Measurements from ENCODE around the gene MATN1.

MATN1 gene

DNA sequence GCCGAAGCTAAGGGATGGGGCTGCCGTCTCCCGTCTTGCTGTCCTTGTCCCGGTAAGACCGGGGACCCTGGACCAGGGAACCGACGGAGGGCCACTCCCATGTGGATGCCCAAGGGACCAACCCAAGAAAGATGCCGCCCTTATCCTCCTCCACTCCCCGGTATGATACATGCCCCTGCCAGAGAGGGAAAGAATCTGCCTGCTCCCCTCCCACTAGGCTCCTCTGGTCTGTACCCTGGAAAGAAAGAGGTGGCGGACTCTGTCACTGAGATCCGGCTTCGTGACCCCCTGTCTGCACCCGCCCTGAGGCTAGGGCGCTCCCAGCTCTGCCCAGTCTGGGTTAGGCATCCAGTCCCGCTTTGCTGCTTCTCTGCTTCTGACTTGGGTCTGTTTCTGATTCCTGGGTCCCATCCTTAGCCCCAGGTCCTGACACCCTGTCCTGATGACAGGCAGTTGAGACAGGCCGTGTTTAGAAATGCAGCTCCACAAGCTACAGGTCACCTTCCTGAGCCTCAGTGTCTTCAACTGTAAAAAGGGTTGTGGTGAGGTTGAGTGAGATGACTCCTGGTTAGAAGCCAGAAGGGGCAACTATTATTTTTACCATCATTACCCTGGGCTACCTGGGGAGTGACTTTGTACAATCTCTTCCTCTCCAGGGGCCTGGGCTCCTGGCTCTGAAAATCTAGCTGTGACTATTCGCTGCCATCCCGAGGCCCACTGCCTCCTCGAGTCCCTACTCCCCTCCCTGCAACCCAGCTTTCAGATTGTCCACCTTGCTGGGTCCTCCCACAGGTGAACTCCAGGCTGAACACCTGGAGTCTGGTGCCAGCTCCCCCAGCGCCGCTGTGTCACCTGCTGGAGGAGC, 3.7 kb downstream of the MATN1 start:
- in situ Hi-C loops (cut with MboI; ENCODE audit: low sequenced_read_pairs), result no loop called here

DNA sequence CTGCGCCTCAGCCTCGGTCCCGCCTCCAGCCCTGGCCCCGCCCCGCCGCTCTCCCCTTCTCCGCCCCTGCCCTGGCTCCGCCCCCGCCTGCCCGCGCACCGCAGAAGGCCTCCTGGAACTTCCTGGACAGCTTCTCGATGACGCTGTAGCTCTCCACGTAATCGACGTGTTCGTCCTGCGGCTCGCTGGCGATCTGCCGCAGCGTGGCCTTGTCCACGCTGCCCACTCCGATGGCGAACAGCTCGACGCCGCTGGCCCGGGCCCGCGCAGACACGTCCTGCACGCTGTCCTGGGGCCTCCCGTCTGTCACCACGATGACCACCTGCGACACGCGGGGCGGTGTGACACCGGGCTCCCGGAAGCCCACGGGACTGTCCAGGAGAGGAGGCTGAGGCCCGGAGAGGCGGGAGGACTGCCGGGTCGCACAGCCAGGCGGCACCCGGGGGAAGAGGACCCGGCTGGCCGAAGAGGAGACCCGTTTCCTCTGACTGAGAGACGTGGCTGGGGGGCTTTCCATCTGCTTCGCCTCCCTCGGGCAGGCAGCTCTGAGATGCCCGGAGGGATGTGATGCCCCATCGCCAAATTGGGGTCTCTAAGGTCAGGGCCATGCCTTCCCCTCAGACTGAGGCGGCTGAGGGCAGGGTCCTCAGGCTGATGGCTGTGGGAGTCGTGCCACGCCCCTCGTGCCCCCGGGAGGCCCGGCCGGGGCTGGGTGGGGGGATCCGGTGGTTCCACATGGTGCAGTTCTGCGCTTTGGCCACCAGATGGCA, 4.6 kb downstream of the MATN1 start:
- in situ Hi-C loops (cut with MboI; ENCODE audit: low sequenced_read_pairs), result no loop called here

DNA sequence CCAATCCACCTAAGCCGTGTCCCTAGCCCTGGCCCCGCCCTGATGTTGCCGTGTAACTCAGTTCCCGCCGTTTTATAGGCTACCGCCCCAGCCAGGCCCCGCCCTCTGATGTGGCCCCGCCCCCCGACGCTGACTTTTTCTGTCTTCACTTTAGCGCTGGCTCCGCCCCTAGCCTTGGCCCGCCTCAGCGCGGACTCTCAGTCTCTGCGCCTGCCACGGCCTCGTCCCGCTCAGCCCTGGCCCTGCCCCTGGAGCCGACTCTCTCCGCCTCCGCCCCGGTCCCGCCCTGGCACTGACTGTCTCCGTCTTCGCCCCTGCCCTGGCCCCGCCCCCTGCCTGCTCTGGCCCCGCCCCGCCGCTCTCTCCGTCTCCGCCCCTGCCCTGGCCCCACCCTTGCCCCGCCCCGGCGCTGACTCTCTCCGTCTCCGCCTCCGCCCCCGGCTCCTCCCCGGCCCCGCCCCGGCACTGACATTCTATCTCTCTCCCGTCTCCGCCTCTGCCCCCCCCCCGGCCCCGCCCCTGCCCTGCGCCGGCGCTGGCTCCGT, 5.2 kb downstream of the MATN1 start:
- in situ Hi-C loops (cut with MboI; ENCODE audit: low sequenced_read_pairs), result no loop called here

DNA sequence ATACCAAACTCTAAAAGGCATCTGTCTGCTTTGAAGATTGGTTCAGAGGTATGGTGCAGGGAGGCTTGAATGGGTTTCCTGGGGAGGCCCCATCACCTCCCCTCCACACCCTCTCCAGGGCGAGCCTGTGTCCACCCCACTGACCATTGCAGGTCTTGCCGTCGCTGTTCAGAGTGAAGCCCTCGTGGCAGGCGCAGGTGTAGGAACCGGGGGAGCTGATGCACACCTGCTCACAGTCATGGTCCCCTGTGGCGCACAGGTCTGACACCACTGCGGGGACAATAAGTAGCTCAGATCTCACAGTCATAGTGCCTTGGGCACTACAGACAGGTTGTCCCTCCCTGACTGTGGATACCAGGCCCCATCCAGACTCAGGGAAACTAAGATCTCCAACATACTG, 6.7 kb downstream of the MATN1 start:
- in situ Hi-C loops (cut with MboI; ENCODE audit: low sequenced_read_pairs), result no loop called here

DNA sequence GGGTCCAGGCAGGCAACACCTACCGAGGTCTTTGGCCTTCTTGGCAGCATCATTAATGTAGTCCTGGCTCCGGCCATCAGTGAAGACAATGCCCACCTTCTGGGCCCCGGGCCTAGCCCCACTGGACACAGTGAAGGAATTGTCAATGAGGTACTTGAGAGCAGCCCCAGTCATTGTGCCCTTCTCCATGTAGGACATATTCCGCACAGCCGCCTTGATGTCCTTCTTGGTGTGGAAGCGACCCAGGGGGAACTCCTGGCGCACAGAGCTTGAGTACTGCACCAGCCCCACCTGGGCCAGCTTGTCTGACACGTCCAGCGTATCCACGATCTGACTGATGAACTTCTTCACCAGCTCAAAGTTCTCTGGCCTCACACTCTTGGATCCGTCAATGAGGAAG, 7.5 kb downstream of the MATN1 start:
- in situ Hi-C loops (cut with MboI; ENCODE audit: low sequenced_read_pairs), result no loop called here

DNA sequence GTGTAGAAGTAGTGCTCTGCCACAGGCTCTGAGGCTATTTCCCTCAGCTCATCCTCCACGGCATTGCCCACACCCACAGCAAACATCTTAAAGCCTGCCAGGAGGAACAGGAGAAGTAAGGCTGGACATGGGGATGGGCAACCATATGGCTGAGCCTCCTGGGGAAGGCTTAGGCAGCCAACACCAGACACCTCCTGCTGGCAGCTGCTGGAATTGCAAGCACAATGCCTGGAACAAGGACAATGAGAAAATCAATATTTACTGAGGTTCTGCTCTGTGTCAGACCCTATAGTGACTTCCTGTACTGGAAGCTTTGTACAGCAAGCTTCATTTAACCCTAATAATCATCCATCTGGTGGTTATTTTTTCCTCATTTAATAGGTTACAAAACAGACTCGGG, 8.2 kb downstream of the MATN1 start:
- in situ Hi-C loops (cut with MboI; ENCODE audit: low sequenced_read_pairs), result no loop called here

DNA sequence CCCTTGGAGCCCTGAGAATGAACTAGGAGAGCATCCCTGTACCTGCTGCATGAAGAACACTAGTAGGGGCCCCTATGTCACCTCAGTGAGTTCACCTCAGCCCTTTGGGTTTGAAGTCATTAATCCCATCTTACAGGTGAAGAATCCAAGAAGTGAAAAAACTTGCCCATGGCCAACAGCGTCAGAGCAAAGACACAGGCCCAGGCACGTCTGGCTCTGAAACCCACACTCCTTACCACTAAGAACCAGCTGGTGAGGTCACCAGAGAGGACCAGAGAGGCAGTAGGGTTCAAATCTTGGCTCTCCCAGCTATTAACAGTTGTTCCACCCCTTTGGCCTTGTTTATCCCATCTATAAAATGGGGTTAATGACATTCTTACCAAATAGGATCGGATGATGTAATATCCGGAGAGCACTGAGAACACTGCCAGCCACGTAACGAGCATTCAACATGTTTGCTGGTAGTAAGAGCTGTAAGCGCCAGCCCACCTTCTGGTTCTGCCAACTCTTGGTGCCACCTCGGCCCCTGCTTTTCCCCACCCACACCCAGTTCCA, 8.8 kb downstream of the MATN1 start:
- in situ Hi-C loops (cut with MboI; ENCODE audit: low sequenced_read_pairs), result no loop called here

DNA sequence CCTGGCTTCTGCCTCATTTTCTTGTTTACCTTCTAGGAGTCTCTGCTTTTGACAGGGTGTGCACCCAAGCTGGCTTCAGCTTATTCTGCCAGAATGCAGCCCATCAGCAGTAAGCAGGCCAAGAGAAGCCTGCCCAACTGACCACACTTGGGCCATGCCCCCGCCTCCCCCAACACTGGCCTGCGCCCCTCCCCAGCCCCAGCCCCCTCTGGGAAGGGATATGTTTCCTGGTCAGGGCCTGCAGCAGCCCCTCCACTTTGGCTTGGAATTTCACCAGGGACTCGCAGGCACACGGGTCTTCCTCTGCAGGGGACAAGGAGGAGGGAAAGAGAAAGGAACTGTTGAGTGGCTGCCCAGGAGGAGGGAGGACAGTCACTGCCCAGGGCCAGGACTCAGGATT, 9.4 kb downstream of the MATN1 start:
- in situ Hi-C loops (cut with MboI; ENCODE audit: low sequenced_read_pairs), result no loop called here

DNA sequence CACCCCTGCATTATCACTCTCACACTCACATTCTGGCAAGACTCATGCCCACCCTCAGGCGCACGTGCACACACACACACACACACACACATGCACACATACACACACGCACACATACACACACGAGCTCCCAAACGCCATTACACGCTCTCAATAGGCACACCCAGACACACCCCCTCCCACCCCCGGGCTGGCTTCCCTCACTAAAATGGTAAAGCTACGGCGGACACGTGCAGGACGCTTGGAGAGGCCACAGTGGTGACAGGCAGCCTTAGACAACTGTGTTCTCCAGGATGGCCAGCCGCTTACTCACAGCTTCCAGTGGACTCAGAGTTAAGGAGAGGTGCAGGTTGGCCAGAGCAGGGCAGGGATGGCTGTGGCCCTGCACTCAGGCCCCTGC, 10.1 kb downstream of the MATN1 start:
- in situ Hi-C loops (cut with MboI; ENCODE audit: low sequenced_read_pairs), result no loop called here

DNA sequence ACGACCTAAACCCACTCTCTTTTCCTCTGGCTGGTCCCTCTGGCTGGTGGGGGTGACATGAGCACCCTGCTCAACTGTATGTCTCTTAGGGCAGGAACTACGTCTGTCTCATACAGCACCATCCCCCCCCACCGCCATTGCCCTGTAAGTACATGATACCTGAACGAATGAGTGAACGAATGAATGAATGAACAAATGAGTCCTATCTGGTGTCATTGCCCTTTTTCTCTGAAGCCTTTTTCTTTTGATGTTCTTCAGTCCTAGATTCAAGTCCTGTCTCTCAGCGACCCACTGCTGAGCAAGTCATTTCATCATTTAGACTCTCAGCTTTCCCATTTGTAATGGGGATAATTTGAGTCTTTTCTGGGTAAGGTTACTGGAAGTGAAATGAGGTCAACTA, 10.8 kb downstream of the MATN1 start:
- in situ Hi-C loops (cut with MboI; ENCODE audit: low sequenced_read_pairs), result no loop called here

DNA sequence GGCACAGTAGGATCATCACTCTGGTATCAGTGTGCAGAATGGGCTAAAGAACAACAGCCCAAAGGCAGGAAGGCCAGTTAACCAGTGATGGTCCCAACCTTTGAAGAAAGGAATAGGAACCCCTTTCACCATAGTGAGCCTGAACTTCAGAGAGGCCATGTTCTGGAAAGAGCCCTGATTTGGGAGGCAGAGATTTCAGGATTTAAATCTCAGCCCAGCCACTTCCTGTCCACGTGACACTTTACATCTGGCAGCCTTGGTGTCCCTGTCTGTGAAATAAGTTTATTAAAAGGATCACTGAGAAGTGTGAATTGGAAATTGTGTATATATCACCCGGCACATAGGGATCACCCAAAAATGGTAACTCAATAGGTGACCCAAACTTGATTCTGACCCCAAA, 13.0 kb downstream of the MATN1 start:
- in situ Hi-C loops (cut with MboI; ENCODE audit: low sequenced_read_pairs), result no loop called here

DNA sequence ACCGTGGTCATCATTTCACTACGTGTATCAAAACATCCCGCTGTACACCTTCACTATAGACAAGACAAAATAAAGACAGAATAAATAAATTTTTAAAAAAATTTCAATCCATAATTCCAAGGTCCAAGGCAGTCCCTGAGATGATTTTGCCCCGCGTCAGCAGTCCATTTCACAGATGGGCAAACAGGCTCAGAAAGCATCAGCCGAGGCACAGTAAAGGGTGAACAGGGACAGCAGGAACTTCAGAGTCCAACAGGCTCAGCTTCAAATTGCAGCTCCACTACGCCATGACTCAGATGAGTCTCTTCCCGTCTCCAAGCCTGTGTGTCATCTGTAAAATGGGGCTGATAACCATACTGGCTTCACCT, 15.0 kb downstream of the MATN1 start:
- in situ Hi-C loops (cut with MboI; ENCODE audit: low sequenced_read_pairs), result no loop called here

DNA sequence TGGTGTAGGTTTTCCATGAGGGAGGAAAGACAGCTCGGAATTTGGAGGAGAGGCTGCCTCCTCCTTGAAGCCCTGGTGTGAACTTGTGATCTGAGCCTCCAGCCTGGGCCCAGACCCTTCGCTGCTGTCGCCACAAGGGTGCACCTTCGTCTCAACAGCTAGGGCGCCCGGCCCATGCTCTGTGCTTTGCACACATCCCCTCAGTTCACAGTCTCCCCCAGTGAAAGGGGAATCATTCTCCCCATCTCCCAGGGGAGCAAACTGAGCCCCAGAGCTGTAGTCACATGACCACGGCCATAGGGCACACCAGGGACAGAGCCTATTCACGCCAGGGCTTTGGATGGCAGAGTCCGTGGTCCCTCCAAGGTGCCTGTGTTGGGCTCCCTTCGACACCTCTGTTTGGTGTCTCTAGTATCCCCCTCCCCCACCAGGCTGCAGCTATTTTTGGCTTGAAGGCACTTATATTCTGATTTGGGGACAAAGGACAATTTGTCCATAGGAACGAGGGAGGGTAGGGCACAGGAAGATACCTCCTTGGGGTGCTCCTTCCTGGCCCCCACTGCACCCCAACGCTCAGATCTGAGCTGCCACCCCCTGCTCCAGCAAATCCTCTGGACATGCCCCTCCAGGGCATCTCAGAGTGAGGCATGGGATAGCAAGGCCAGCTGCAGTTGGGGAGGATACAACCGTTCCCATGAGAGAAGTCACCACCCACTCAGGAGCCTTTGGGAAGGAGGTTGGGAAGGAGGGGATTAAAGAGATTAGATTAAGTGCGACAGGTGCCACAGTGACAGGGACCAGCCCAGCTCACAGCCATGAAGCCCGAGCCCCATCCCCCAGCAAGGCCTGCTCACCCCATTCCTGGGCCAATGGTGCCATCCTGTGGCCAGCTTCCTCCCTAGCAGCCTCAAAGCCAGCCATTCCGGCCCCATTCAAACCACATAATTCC, 15.7 kb downstream of the MATN1 start:
- in situ Hi-C loops (cut with MboI; ENCODE audit: low sequenced_read_pairs), result no loop called here

DNA sequence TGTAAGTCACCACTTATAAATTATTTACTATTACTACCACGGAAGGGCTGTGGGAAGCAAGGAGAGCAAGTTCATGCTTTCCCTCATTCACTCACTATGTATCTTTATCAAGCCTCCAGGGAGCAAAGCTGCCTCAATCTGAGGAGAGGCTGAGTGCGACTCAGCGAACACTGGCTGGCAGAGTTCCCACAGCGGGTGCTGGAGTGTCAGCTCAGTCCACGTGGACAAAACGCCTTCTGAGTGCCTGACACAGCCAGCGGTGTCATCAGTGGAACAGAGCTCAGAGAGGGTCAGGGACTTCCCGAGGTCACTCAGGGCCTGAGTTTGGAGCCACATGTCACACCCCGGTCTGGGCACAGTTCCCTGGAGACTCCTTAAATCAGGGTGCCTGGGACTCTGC, 16.9 kb downstream of the MATN1 start:
- in situ Hi-C loops (cut with MboI; ENCODE audit: low sequenced_read_pairs), result no loop called here

DNA sequence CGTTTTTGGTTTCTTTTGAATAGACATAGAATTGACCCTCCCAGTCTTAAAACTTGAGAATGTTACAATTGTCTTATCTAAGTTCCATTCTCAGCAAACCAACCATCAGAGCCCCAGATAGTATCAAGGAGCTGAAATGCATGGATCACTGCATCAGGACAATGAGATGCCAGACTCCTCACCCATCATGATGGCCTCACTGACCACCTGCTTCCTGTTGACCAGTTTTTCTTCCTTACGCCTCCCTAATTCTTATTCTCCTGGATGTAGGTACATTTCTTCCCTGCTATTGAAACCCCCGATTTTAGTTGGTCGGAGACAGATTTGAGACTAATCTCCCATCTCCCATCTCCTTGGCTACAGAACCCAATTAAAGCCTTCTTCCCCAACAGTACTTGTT, 17.7 kb downstream of the MATN1 start:
- in situ Hi-C loops (cut with MboI; ENCODE audit: low sequenced_read_pairs), result no loop called here

DNA sequence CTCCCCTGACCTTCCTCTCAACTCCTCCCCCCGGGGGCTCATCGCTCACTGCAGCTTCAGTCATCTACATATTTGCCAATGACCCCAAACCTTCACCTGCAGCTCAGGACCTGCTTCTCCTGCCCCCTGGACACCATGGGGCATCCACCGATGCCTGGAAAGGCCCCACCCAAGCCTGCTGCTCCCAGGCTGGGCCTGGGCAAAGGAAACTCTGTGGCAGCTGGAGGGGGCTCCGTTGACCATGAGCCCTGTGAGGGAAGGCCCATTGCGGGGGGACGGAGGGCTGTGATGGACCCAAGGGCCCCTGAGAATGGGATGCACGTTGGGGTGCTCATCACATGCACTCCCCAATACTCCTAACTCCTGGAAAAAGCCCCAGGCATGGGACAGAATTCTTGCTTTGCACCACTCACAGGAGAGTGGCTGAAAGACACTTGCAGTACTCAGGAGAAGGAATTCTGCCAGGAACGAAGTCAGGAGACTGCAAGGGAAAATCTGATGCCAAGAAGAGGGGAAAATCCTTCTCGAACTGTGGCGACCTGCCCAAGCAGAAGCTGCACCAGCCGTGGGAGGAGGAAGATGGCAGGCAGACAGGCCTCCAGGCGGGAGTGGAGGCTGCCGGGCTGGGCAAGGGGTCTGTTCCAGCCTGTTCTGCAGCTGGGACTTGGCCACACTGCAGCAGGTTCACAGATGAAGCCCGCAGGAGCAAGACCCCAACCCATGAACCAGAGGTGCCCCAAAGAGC, 18.4 kb downstream of the MATN1 start:
- in situ Hi-C loops (cut with MboI; ENCODE audit: low sequenced_read_pairs), result no loop called here

DNA sequence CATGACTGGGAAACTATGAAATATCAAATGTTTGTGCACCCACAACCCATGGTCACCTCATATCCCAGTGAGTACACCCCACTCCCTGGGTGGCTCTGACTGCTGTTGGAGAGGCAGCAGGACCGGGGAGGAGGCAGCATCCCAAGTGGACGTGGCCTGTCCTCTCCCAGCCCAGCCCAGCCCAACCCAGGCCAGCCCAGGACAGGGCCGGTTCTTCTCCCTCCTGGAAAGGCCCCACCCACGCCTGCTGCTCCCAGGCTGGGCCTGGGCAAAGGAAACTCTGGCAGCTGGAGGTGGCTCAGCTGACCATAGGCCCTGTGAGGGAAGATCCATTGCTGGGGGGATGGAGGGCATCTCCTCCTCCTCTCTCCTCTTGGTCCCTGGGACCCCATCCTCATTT, 19.1 kb downstream of the MATN1 start:
- in situ Hi-C loops (cut with MboI; ENCODE audit: low sequenced_read_pairs), result no loop called here

DNA sequence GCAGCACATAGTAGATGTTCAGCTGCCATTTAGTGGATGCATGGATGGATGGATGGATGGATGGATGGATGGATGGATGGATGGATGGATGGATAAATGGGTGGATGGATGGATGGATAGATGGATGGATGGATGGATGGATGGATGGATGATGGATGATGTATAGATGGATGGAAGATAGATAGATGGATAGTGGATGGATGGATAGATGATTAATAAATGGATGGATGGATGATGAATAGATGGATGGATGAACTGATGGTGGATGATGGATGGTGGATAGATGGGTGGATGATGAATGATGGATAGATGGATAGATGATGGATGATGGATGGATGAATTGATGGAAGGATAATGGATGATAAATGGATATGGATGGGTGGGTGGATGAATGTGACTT, 20.6 kb downstream of the MATN1 start:
- in situ Hi-C loops (cut with MboI; ENCODE audit: low sequenced_read_pairs), result no loop called here

DNA sequence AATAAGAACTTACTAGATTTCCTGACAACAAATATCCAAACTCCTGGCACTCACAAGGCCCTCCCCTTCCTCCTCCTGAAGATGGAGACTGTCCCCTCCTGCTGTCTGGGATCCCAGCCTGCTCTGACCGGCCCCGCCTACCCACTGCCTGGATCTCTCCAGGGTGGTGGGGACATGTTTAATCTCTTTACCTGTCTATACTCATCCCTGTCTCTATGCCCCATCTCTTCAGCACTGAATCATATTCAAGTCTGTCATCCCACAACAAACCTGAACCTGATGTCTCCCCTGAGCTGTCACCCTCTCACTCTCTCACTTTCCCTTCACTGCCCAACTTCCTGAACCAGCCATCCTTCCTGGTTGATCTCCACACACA, 22.1 kb downstream of the MATN1 start:
- in situ Hi-C loops (cut with MboI; ENCODE audit: low sequenced_read_pairs), result no loop called here

Data from hTERT RPE-1 (cell line).